ENCODE measurements around the gene RNF7. TPM values are rescaled to one million over a fixed set of nuclear protein-coding genes. Genes with fewer than 3 reads are reported as not detected.
A peak's percentile ranks its signal among the peaks of the same experiment; 100 is the strongest.

Gene RNF7
- total and polyA plus RNA-seq, 2 of the 8 experiments (the other 6 are each of a cell fraction or from before 2014, with no cell fraction given): 78.4 to 113 TPM

- Histone ChIP-seq H3K79me2 (ENCODE audit: control insufficient read depth in 1 of 2, insufficient read depth in 2 of 2, low read length in 2 of 2) (no peaks in the 10 kb centered on the region), H3K4me1 (replicated peaks in 1 of 4; ENCODE audit: control insufficient read depth in 3 of 4, insufficient read depth in 4 of 4, low read length in 3 of 4) (no peaks in the 10 kb centered on the region), H4K20me1 (replicated peaks in 1 of 2; ENCODE audit: control insufficient read depth in 1 of 2, insufficient read depth in 2 of 2, low read length in 2 of 2) (no peaks in the 10 kb centered on the region), H3K27me3 (replicated peaks in 1 of 4; ENCODE audit: control insufficient read depth in 3 of 4, extremely low read depth in 1 of 4, insufficient read depth in 3 of 4, low read length in 3 of 4) (no peaks in the 10 kb centered on the region), H2BK120ac (replicated peaks; ENCODE audit: low read depth, low read length) (no peak overlapping the region), H3K79me1 (ENCODE audit: low read depth, low read length) (no peaks in the 10 kb centered on the region), H2AK5ac (ENCODE audit: low read depth, low read length) (no peak overlapping the region), H3K23ac (ENCODE audit: insufficient read length) (no peak overlapping the region), H3K4me2 (ENCODE audit: insufficient read depth in 1 of 2, low read depth in 2 of 2, low read length in 2 of 2) (no peak overlapping the region), H3K56ac (replicated peaks; ENCODE audit: insufficient read length, low read depth, low read length) (no peak overlapping the region), H3K36me3 (ENCODE audit: control insufficient read depth in 2 of 4, insufficient read depth in 4 of 4, low read length in 3 of 4) (no peaks in the 10 kb centered on the region), H2AFZ (ENCODE audit: low read length) (no peak overlapping the region), H3K9ac (replicated peaks in 1 of 4; ENCODE audit: extremely low read depth in 1 of 4, low read depth in 3 of 4, low read length in 3 of 4) (no peak overlapping the region), H3K23me2 (ENCODE audit: low read depth, low read length) (peaks cover 2% of the 10 kb centered on the region; the same call in 1 of the 2 replicates), H3K27ac (ENCODE audit: low read depth, low read length) (no peak overlapping the region), H3K18ac (ENCODE audit: extremely low read depth, low read length) (no peak overlapping the region), H4K5ac (ENCODE audit: insufficient read length, low read depth, low read length) (no peak overlapping the region), H3K14ac (ENCODE audit: insufficient read length) (no peak overlapping the region), H3K9me3 (ENCODE audit: insufficient read depth in 2 of 2, low read depth in 1 of 2, low read length in 1 of 2) (no peaks in the 10 kb centered on the region), H4K91ac (replicated peaks; ENCODE audit: insufficient read length, low read length) (no peak overlapping the region), H4K8ac (ENCODE audit: extremely low read depth, insufficient read depth, low read length) (no peak overlapping the region), H2BK15ac (ENCODE audit: low read length) (no peak overlapping the region), H3K4me3 (ENCODE audit: extremely low read depth in 1 of 4, insufficient read depth in 2 of 4, low read depth in 3 of 4, low read length in 4 of 4) (no peak overlapping the region), H2BK12ac (ENCODE audit: low read depth, low read length) (no peak overlapping the region), H3K4ac (replicated peaks; ENCODE audit: insufficient read length, low read depth, low read length) (no peak overlapping the region), H2BK5ac (ENCODE audit: low read depth, low read length) (no peak overlapping the region), H2BK20ac (ENCODE audit: low read length) (no peak overlapping the region)
- CTCF ChIA-PET (ENCODE audit: partially characterized antibody): interaction anchor here (3.0 kb wide), 1 partner anchor 16 kb away, joined by 16 read pairs; no protein-coding TSS in a partner anchor
- TF ChIP-seq CTCF (IDR thresholded peaks at IDR 0.05; ENCODE audit: control extremely low read depth in 1 of 3, insufficient read depth in 1 of 3, low read depth in 1 of 3, low read length in 3 of 3) (peak; percentile 36 to 50 (median 43)), RAD21 (IDR thresholded peaks at IDR 0.05 in 1 of 2, conservative IDR thresholded peaks at IDR 0.05 in 1 of 2; ENCODE audit: low read depth in 2 of 2, low read length in 2 of 2) (peak; percentile 24 to 27; a peak in 2 of 4 replicates), RXRA (IDR thresholded peaks at IDR 0.05; ENCODE audit: insufficient read depth, low read depth, low read length) (no peak), BACH1 (IDR thresholded peaks at IDR 0.05; ENCODE audit: low read length) (no peak)
- POLR2A ChIA-PET (ENCODE audit: partially characterized antibody): no interaction called here
- 67% methylated on average over 4 of the region's 4 CpGs; no CpG with 5 or more reads in 1 of the 2 experiments for WGBS, 2 experiments (ENCODE audit: extremely low coverage in 1 of 2, insufficient coverage in 1 of 2, insufficient read length in 1 of 2, insufficient replicate concordance in 2 of 2, low coverage in 1 of 2, low lambda C conversion rate in 2 of 2, missing lambda C conversion rate in 1 of 2)
- DNase-seq (ENCODE audit: low read depth in 1 of 2, low spot score in 2 of 2) (no peak), FAIRE-seq (no peak)
Measured at GRCh38 chr3:141729240-141729639, 8.9 kb upstream of the RNF7 start.
